ENCODE measurements around the gene HMGCLL1.

DNA sequence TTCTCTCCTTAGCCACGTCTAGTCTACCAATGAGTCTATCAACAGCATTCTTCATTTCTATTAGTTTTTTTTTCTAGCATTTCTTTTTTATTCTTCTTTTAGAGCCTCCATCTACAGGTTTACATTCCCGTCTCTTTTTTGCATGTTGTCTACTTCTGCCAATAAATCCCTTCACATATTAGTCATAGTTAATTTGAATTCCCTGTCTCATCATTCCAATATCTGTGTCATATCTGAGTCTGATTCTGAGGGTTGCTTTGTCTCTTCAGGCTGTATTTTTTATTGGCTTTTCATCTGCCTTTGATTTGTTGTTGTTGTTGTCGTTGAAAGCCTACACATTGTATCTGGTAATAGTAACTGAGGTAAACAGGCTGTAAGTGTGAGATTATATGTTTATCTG, 104.6 kb downstream of the HMGCLL1 start:
- TF ChIP-seq TARDBP (IDR thresholded peaks at IDR 0.05): no peak
- TF ChIP-seq ARNT (IDR thresholded peaks at IDR 0.05): no peak
- TF ChIP-seq FOXM1 (IDR thresholded peaks at IDR 0.05; ENCODE audit: borderline replicate concordance): no peak
